GM19395 (cell line): ENCODE measurements around the gene SLC14A1.
"Not testable (repeated sequence)": the region's sequence is repeated elsewhere in the genome, so short reads cannot be mapped to it uniquely, and the experiment has no call there.

Source experiments
- ATAC-seq: cut with Tn5 transposase; IDR thresholded peaks from one replicate; pipeline ENCODE4 v1.9.1; 2021; ENCODE audit warnings: mild to moderate bottlenecking, moderate library complexity; ENCODE audit not compliant: unreplicated experiment

Gene SLC14A1

DNA sequence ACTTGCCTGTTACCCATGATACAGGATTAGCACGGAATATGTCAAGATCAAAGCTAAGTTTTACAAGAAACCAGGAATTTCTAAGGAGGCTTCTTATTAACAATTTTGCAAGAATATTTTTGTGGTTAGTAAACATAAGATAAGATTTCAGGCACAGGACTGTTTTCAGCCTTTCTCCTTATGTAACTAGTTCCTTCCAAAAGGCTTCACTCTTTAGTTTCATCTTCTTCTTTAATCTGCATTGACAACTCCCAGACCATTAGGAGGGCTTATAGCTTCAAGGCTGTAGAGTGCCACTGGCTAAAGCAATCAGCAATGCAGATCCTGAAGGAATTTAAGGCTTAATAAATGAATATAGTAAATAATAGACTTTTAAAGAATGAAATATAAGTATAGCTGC lies 29.3 kb downstream of the SLC14A1 start:
- no peak for ATAC-seq

DNA sequence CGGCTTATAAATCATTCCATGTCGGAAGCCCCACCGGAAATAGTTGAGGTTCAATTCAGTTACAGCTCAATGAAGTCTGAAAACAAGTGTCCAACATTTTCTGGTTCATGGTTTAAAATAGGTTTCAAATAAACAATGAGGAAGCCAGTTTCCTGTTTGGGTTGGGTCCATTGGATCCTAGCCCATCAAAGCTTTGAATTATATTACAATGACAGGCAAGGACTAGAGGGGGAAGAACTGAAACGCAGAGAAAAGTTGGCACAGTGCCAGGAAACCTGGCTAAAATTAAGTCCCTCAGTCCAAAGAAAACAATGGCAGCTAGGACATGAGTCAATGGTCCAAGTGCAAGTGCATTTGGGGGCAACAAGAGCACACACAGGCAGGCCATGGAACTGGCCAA lies 32.0 kb downstream of the SLC14A1 start:
- ATAC-seq, result no peak

GRCh38 chr18:45757005-45757404 lies 33.0 kb downstream of the SLC14A1 start:
- ATAC-seq, result no peak

GRCh38 chr18:45757644-45758043 lies 33.7 kb downstream of the SLC14A1 start:
- not testable (repeated sequence) for ATAC-seq

DNA sequence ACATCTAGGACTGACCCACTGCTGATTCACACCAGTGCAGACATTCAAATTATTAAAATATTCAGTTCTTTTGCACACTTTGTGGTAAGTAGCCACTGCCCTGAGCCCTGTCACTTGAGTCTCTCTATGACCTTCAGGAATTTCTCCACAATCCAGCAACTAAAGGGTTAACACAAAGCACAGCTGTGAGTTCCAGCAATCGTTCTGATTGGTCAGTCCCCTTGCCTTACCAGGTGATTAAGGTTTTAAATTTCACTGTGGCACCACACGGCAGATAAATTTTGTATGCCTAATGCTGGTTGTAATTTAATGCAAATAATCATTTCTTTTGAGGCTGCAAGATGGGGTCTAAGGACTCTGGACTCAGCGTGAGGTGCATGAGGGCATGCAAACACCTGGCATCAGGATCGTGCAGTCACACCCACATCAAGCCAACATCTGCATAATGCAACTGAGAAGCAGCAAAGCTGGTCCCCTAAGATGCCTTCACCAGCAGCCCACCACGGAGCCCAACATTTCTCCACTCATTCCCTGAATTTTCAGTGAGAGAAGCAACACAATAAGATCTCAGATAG lies 36.6 kb downstream of the SLC14A1 start:
- no peak for ATAC-seq

- no peak for ATAC-seq
Measured at GRCh38 chr18:45761512-45762114, 37.6 kb downstream of the SLC14A1 start.

GRCh38 chr18:45764000-45764686 lies 40.2 kb downstream of the SLC14A1 start:
- ATAC-seq, result no peak

DNA sequence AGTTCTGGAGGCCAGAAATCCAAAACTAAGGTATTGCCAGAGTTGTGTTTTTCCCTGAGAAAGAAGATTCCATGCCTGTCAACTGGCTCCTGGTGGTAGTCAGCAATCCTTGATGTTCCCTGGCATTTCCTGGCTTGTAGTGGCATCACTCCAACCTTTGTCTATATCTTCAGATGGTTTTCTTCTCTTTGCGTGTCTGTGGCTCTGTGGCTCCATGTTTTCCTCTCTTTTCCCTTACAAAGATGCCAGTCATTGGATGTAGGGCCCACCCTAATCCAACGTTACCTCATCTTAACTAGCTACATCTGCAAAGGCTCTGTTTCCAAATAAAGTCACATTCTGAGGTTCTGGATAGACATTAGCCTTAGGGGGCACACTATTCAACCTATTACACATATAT lies 41.8 kb downstream of the SLC14A1 start:
- ATAC-seq, result no peak

DNA sequence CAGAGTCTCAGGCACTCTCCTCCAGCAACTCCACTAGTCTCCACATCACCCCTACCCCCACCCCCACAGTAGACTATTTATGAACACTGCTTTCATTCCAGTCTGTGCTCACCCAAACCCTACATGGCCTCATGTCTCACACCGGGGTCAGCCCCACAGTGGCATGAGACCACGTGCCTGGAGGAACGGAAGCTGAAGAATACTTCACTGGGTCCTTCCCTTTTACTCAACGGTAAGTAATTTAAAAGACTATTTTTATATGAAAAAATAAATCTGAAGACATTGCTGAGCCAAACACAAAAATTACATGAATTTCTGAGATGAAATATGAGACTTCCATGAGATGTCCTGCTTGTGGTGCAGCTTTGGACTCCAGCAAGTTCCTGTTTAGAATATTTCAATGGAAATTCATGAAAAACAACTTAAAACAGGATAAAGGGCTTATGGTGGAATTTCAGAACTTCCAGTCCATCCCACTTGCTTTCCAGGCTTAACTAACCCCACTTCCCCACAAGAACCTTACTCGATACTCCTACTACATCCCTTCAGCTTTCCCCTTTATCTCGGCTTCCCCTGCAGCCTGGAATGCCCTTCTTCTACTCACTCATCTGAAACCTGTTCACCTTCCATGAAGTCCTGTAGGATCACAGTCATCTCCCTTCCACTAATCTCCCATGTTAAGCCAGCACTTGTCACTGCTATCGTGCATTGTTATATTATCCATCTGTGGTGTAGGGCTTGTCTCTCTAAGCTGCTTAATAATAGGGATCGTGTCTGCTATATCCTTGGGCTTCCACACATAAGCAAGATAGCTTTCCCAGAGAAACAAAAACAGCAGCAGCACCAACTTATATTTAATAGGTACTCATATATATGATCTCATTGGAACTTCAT lies 47.9 kb downstream of the SLC14A1 start:
- ATAC-seq, result no peak

GRCh38 chr18:45774065-45774521 lies 50.1 kb downstream of the SLC14A1 start:
- ATAC-seq, result no peak

GRCh38 chr18:45775241-45775676 lies 51.3 kb downstream of the SLC14A1 start:
- peak; percentile 77 for ATAC-seq

- no peak for ATAC-seq
Measured at GRCh38 chr18:45775743-45776142, 51.8 kb downstream of the SLC14A1 start.

DNA sequence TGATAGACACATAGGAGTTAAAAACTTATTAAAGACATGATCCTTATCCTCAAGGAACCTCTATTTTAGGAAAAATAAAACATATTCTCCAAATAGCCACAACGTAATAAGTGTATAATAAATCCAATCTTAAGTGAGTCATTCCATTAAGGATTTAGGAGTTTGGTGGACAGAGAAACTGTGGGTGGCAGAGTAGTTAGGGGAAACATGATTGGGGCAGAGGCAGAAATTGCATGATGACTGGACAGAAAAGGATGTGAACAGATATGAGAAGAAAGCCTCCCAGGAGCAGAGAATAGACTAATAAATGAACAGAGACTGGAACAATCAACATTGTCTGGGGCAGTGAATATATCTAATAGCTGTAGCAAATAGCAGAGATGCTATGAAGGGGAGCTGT lies 53.4 kb downstream of the SLC14A1 start:
- ATAC-seq, result no peak

GRCh38 chr18:45780568-45780967 lies 56.6 kb downstream of the SLC14A1 start:
- no peak for ATAC-seq

DNA sequence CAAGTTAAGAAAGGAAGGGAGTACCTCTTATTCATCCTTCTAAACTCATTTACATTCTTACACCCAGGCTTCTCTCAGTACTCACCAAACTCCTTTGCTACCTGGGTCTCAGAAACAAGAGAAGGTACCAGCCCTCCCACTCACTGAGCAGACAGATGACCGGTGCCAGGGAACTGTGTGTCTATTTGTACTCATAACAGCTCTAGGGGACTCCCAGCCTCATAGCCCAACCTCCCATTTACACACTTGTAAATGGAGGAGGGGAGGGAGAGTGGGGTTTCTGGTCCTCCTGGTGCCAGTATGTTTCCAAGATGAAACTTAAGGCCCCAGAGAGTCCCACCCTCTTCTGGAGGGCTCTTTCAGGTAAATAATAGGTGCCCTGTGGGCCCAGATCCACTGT lies 58.7 kb downstream of the SLC14A1 start:
- no peak for ATAC-seq

GRCh38 chr18:45783097-45784075 lies 59.4 kb downstream of the SLC14A1 start:
- no peak for ATAC-seq

GRCh38 chr18:45785134-45785533 lies 61.2 kb downstream of the SLC14A1 start:
- no peak for ATAC-seq

DNA sequence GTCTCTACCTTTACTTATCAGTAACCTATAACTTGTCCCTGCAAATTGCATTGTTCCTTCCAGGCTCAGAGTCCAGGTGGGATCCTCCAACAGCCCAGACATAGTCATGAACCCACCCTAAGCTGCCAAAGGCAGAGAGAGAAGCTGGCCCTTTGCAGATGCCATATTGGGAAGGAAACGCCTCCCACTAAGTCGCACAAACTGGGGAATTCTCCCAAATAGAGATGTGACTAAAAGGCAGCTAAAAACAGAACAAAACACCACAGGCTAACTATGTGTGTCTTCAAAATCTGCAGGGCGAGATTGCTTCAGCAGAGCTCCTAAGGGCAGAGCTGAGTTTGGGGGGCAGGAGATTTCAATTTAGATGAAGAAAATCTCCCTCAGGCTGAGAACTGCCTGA lies 63.0 kb downstream of the SLC14A1 start:
- no peak for ATAC-seq

- ATAC-seq, result no peak
Measured at GRCh38 chr18:45787346-45787745, 63.4 kb downstream of the SLC14A1 start.

- no peak for ATAC-seq
Measured at GRCh38 chr18:45788861-45789260, 64.9 kb downstream of the SLC14A1 start.
